GM21447 (cell line): ENCODE results near the gene CNFN.
A peak's percentile ranks its signal among the peaks of the same experiment; 100 is the strongest.

ENCODE experiments used
- ATAC-seq: cut with Tn5 transposase; IDR thresholded peaks from one replicate; pipeline ENCODE4 v1.9.1; 2021; ENCODE audit not compliant: unreplicated experiment

Gene CNFN

GRCh38 chr19:42389899-42390298 is at the start of gene CNFN:
Gene CNFN (minus strand): TSS chr19:42390297. CDS start chr19:42389037, 1,260 bp downstream.
- no peak for ATAC-seq

- ATAC-seq: no peak
Observed at GRCh38 chr19:42436006-42436405, 45.9 kb upstream of the CNFN start.

- ATAC-seq: no peak
Observed at GRCh38 chr19:42435316-42435715, 45.2 kb upstream of the CNFN start.

- no peak for ATAC-seq
Observed at GRCh38 chr19:42433503-42434260, 43.6 kb upstream of the CNFN start.

GRCh38 chr19:42431486-42431885 is 41.4 kb upstream of the CNFN start:
- ATAC-seq: no peak

- ATAC-seq: no peak
Observed at GRCh38 chr19:42428676-42429075, 38.6 kb upstream of the CNFN start.

- ATAC-seq: no peak
Observed at GRCh38 chr19:42427313-42427712, 37.2 kb upstream of the CNFN start, which contains the start of gene LIPE. Gene LIPE (minus strand): TSS chr19:42427388. CDS start chr19:42427149, 239 bp downstream.

GRCh38 chr19:42426643-42427042 is 36.5 kb upstream of the CNFN start:
- no peak for ATAC-seq

- no peak for ATAC-seq
Observed at GRCh38 chr19:42424712-42425131, 34.6 kb upstream of the CNFN start.

- ATAC-seq: no peak
Observed at GRCh38 chr19:42424345-42424707, 34.2 kb upstream of the CNFN start.

GRCh38 chr19:42423462-42424344 is 33.6 kb upstream of the CNFN start:
- ATAC-seq: peak; percentile 82

GRCh38 chr19:42422901-42423461 is 32.9 kb upstream of the CNFN start:
- ATAC-seq: peak; percentile 34

- ATAC-seq: peak; percentile 6
Observed at GRCh38 chr19:42422092-42422900, 32.2 kb upstream of the CNFN start.

- no peak for ATAC-seq
Observed at GRCh38 chr19:42421591-42422031, 31.5 kb upstream of the CNFN start.

GRCh38 chr19:42421101-42421500 is 31.0 kb upstream of the CNFN start:
- ATAC-seq: no peak

GRCh38 chr19:42420055-42420544 is 30.0 kb upstream of the CNFN start:
- no peak for ATAC-seq

- no peak for ATAC-seq
Observed at GRCh38 chr19:42419309-42419708, 29.2 kb upstream of the CNFN start.

- no peak for ATAC-seq
Observed at GRCh38 chr19:42412661-42413076, 22.6 kb upstream of the CNFN start.

- ATAC-seq: no peak
Observed at GRCh38 chr19:42412227-42412626, 22.1 kb upstream of the CNFN start.

GRCh38 chr19:42411581-42412178 is 21.6 kb upstream of the CNFN start:
- ATAC-seq: no peak
